ENCODE data around the gene XYLT1.
A peak's percentile ranks its signal among the peaks of the same experiment; 100 is the strongest.

Gene XYLT1

GRCh38 chr16:17431968-17432625, 38.7 kb downstream of the XYLT1 start:
- no peak for DNase-seq
- TF ChIP-seq CTCF (IDR thresholded peaks at IDR 0.05), result peak in 1 of 2 experiments; percentile 9
- Histone ChIP-seq H3K4me3 (no peak overlapping the region), H3K9me3 (no peaks in the 10 kb centered on the region), H3K27me3 (no peaks in the 10 kb centered on the region), H3K27ac (no peak overlapping the region), H3K4me1 (peaks cover 0 to 29% (median 8%) of the 10 kb centered on the region in 4 donors), H3K36me3 (no peaks in the 10 kb centered on the region)
- intact Hi-C loops (cut with DNase I; ENCODE audit: low total_unique reads), result no loop called here

GRCh38 chr16:17431012-17431411, 39.7 kb downstream of the XYLT1 start:
- Histone ChIP-seq H3K27ac (no peak overlapping the region), H3K36me3 (no peaks in the 10 kb centered on the region), H3K9me3 (no peaks in the 10 kb centered on the region), H3K4me1 (peaks cover 0 to 25% (median 6%) of the 10 kb centered on the region in 4 donors), H3K4me3 (no peak overlapping the region), H3K27me3 (no peaks in the 10 kb centered on the region)
- no peak for DNase-seq
- no peak for TF ChIP-seq CTCF (IDR thresholded peaks at IDR 0.05)
- intact Hi-C loops (cut with DNase I; ENCODE audit: low total_unique reads), result no loop called here

GRCh38 chr16:17426451-17426850, 44.3 kb downstream of the XYLT1 start:
- intact Hi-C loops (cut with DNase I; ENCODE audit: low total_unique reads), result loop anchor here (5.0 kb wide), 1 partner anchor 36 kb away; no protein-coding TSS in a partner anchor
- no peak for TF ChIP-seq CTCF (IDR thresholded peaks at IDR 0.05)
- H3K36me3 ChIP-seq, result no peaks in the 10 kb centered on the region
- no peak overlapping the region for H3K4me3 ChIP-seq
- DNase-seq, result no peak
- no peaks in the 10 kb centered on the region for H3K27me3 ChIP-seq
- H3K27ac ChIP-seq, result no peak overlapping the region
- H3K9me3 ChIP-seq, result peaks cover 0 to 5% (median 0%) of the 10 kb centered on the region in 3 donors
- H3K4me1 ChIP-seq, result no peaks in the 10 kb centered on the region

GRCh38 chr16:17424771-17425170, 46.0 kb downstream of the XYLT1 start:
- no peak overlapping the region for H3K4me3 ChIP-seq
- TF ChIP-seq CTCF (IDR thresholded peaks at IDR 0.05), result no peak
- H3K27me3 ChIP-seq, result no peaks in the 10 kb centered on the region
- intact Hi-C loops (cut with DNase I; ENCODE audit: low total_unique reads), result loop anchor here (5.0 kb wide), 1 partner anchor 38 kb away; no protein-coding TSS in a partner anchor
- no peak overlapping the region for H3K27ac ChIP-seq
- no peaks in the 10 kb centered on the region for H3K36me3 ChIP-seq
- H3K9me3 ChIP-seq, result peaks cover 0 to 6% (median 0%) of the 10 kb centered on the region in 3 donors
- no peaks in the 10 kb centered on the region for H3K4me1 ChIP-seq
- no peak for DNase-seq

GRCh38 chr16:17423221-17423620, 47.5 kb downstream of the XYLT1 start:
- no peak overlapping the region for H3K4me3 ChIP-seq
- H3K36me3 ChIP-seq, result no peaks in the 10 kb centered on the region
- DNase-seq, result no peak
- TF ChIP-seq CTCF (IDR thresholded peaks at IDR 0.05), result no peak
- H3K9me3 ChIP-seq, result peaks cover 0 to 6% (median 0%) of the 10 kb centered on the region in 3 donors
- no peaks in the 10 kb centered on the region for H3K27me3 ChIP-seq
- H3K27ac ChIP-seq, result no peak overlapping the region
- intact Hi-C loops (cut with DNase I; ENCODE audit: low total_unique reads), result no loop called here
- no peaks in the 10 kb centered on the region for H3K4me1 ChIP-seq

Measured in tibial artery (tissue), 4 donors.